LNCaP clone FGC (cell line): ENCODE data around the gene UBE2G2.

Experiments
- DNase-seq: peaks from one replicate; pipeline ENCODE4 v3.0.0-alpha.2; 2011; ENCODE audit warnings: low read depth
- H3K4me3 ChIP-seq: 2 replicates; pipeline ENCODE4 v1.5.1; 2011; ENCODE audit warnings: mild to moderate bottlenecking, low read depth, low read length, control low read depth
- TF ChIP-seq, protein P1 (sequence below): IDR thresholded peaks from 2 replicates; pipeline ENCODE4 v1.5.1; 2012; ENCODE audit warnings: mild to moderate bottlenecking; ENCODE audit not compliant: control insufficient read depth, insufficient read depth; ENCODE audit errors: extremely low read depth

Gene UBE2G2

DNA sequence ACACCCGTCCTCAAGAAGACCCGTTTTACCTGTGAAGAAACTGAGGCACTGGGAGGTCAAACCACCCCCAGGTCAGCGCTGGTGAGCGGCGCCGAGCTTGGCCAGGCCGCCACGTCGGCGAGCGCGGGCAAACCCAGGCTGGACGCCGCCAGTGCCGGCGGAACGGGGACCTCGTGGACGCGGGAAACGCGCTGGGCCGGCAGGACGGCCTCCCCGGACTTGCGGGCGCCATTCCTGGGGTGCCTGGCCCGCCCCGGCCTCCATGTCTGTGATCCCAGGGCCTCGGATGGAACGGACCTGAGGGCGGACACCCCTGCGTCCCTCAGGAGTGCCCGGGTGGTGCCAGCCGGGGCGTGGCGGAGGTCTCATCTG lies 17.0 kb upstream of the UBE2G2 start:
- TF ChIP-seq, protein P1, sequence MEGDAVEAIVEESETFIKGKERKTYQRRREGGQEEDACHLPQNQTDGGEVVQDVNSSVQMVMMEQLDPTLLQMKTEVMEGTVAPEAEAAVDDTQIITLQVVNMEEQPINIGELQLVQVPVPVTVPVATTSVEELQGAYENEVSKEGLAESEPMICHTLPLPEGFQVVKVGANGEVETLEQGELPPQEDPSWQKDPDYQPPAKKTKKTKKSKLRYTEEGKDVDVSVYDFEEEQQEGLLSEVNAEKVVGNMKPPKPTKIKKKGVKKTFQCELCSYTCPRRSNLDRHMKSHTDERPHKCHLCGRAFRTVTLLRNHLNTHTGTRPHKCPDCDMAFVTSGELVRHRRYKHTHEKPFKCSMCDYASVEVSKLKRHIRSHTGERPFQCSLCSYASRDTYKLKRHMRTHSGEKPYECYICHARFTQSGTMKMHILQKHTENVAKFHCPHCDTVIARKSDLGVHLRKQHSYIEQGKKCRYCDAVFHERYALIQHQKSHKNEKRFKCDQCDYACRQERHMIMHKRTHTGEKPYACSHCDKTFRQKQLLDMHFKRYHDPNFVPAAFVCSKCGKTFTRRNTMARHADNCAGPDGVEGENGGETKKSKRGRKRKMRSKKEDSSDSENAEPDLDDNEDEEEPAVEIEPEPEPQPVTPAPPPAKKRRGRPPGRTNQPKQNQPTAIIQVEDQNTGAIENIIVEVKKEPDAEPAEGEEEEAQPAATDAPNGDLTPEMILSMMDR, result no peak
- DNase-seq, result no peak
- H3K4me3 ChIP-seq, result peak overlapping the region; percentile 66

DNA sequence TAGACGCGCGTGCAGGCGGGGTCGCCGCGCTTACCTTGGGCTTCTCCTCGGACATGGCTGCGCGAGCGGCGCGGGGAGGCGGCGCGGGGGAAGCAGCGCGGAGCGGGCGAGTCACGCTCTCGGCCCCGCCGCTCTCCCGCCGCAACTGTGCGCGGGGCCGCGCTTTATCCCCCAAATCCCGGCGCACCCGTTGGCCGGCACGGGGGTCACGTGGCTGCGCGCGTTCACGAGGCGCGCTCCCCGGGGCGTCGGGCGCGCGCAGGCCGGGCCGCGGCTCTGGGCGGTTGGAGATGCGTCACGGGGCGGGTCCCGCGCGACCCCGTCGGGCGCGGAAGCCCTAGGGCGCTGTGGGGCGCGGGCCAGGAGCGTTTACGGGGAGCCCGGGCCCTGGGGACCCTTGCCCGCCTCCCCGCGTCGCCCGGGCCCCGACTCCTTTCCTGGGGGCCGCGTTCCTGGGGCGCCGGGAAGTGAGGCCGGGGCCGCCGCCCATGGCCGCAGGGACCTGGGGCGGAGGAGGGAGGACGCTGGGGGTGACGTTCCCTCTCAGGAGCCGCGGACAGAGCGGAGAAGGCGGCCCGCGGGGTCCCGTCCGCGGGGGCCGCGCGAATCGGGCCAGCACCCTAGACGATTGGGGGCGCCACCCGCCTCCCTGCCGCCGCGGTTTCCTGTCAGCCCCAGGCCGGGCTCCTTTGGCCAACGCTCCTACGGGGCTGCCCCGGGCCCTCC lies 16.5 kb upstream of the UBE2G2 start, which contains the start of gene SUMO3:
SUMO3 (minus strand) TSS at position 149 of the 726 bp plus-strand sequence; CDS start at position 55, 94 bp downstream.
- no peak for DNase-seq
- TF ChIP-seq, protein P1, result no peak
- peak within 1 kb of the TSS; percentile 66 for H3K4me3 ChIP-seq

GRCh38 chr21:44817506-44817880 lies 15.9 kb upstream of the UBE2G2 start:
- no peak for DNase-seq
- H3K4me3 ChIP-seq, result peak overlapping the region; percentile 66
- TF ChIP-seq, protein P1, result no peak

DNA sequence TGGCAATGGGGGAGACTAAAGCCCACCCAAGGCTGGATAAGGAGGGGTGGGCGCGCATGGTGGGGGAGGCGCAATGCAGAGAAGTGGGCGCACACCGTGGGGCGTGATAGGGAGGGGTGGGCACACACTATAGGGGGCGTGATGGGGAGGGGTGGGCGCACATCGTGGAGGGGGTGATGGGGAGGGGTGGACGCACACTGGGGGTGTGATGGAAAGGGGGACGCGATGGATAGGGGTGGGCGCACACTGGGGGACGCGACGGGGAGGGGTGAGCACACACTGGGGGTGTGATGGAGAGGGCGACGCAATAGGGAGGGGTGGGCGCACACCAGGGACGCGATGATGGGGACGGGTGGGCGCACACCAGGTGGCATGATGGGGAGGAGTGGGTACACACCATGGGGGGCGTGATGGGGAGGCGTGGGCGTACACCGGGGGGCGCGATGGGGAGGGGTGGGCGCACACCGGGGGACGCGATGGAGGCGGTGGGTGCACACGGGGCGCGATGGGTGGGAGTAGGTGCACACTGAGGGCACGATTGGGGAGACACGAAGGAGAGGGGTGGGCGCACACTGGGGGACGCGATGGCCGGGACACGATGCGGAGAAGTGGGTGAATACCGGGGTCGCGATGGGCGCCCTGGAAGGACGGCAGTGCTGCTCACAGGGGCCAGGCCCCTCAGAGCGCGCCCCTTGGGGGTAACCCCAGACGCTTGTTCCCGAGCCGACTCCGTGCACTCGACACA lies 15.3 kb upstream of the UBE2G2 start:
- TF ChIP-seq, protein P1, result no peak
- peak overlapping the region; percentile 66 for H3K4me3 ChIP-seq

DNA sequence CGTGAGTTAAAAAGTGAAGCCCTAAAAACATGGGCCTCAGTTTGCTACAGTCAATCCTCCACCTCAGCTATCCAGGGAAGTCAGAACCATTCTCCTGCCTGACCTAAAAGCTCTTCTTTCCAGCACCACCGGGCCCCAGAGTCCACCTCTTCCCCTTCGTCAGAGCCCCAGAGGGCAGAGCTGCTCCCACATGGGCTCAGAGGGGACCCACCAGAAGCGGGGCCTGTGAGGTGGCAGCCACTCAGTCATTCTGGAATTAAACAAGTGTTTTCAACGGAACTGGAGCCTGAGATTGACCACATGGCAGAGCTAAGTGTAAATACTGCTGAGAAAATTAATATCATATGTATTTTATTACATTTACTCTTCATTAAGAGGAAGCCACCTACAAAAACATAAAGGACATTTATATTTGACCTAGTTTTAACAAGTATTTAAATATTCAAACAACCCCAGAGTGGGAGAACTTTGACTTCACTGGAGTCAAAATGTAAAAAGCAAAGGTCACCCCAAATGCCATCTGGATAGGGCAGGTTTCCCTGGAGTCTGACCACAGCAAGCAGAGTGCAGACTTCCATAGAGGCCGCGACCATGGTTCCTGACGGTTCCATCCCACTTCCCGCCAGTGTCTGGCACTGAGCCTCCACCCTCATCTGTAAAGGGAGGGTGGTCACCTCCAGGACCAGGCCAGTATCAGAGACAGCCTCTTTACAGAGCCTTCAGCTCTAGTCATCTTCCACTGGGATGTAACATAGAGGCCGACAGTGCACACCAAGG lies 14.4 kb upstream of the UBE2G2 start:
- H3K4me3 ChIP-seq, result no peak overlapping the region
- DNase-seq, result no peak
- TF ChIP-seq, protein P1, result no peak

More for the DNA sequence above, 15.3 kb upstream of the UBE2G2 start:
- DNase-seq, result no peak

- DNase-seq, result no peak
- no peak overlapping the region for H3K4me3 ChIP-seq
- TF ChIP-seq, protein P1, result no peak
These were observed 13.6 kb upstream of the UBE2G2 start for GRCh38 chr21:44815225-44815624.
